ENCODE results near the gene VGLL4.

DNA sequence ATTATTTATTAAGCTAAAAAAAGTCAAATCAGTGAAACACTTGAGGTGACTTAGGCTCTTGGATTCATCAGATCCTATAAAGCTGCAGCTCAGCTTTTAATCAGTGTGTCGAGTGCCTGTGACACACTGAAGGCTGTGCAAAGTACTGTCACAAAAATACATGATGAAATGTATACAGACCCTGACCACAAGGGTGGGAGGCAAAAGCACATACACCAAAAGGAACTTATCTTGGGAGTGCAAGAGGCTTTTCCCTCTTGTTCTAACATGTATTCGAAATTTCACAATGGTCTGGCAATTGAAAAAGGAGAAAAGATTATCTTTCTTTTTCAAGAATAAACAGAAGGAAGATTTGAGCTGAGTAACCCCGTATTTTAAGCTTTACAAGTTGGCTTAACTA, 35.9 kb downstream of the VGLL4 start:
- TF ChIP-seq, protein P1, sequence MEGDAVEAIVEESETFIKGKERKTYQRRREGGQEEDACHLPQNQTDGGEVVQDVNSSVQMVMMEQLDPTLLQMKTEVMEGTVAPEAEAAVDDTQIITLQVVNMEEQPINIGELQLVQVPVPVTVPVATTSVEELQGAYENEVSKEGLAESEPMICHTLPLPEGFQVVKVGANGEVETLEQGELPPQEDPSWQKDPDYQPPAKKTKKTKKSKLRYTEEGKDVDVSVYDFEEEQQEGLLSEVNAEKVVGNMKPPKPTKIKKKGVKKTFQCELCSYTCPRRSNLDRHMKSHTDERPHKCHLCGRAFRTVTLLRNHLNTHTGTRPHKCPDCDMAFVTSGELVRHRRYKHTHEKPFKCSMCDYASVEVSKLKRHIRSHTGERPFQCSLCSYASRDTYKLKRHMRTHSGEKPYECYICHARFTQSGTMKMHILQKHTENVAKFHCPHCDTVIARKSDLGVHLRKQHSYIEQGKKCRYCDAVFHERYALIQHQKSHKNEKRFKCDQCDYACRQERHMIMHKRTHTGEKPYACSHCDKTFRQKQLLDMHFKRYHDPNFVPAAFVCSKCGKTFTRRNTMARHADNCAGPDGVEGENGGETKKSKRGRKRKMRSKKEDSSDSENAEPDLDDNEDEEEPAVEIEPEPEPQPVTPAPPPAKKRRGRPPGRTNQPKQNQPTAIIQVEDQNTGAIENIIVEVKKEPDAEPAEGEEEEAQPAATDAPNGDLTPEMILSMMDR (IDR thresholded peaks at IDR 0.05): no peak
- TF ChIP-seq POLR2AphosphoS5 (IDR thresholded peaks at IDR 0.05) (no peak), POLR2A (IDR thresholded peaks at IDR 0.05) (no peak)

Measured in prostate gland (tissue), 2 donors.